HepG2 (cell line): ENCODE results near the gene SSC5D. TPM values are rescaled to one million over a fixed set of nuclear protein-coding genes. Genes with fewer than 3 reads are reported as not detected.

Source experiments
- ARHGAP35 ChIP-seq: sonication (generic); formaldehyde crosslinking; IDR thresholded peaks from 2 replicates; pipeline ENCODE4 v1.9.0; 2022; ENCODE audit warnings: mild to moderate bottlenecking, inconsistent platforms, moderate library complexity, missing genetic modification reagents, borderline replicate concordance
- ARNT ChIP-seq: fragments of 450-650 bp; IDR thresholded peaks from 2 replicates; pipeline ENCODE4 v1.6.1; 2017
- CENPX ChIP-seq: sonication (generic); formaldehyde crosslinking; IDR thresholded peaks from 2 replicates; pipeline ENCODE4 v1.9.0; 2021; ENCODE audit warnings: mild to moderate bottlenecking, missing genetic modification reagents, moderate library complexity
- ERF ChIP-seq: IDR thresholded peaks from 2 replicates; pipeline ENCODE4 v1.6.1; 2018; ENCODE audit warnings: missing biosample characterization, missing genetic modification reagents
- KDM1A ChIP-seq: IDR thresholded peaks from 2 replicates; pipeline ENCODE4 v1.6.1; 2016; ENCODE audit warnings: missing compliant biosample characterization
- KLF15 ChIP-seq: sonication (generic); formaldehyde crosslinking; IDR thresholded peaks from 2 replicates; pipeline ENCODE4 v1.8.1; 2023; ENCODE audit warnings: borderline replicate concordance, mild to moderate bottlenecking, inconsistent platforms, missing genetic modification reagents, mixed read lengths
- MLX ChIP-seq: IDR thresholded peaks from 2 replicates; pipeline ENCODE4 v1.6.1; 2016
- RXRB ChIP-seq: IDR thresholded peaks from 2 replicates; pipeline ENCODE4 v1.6.1; 2016; ENCODE audit warnings: borderline replicate concordance, missing genetic modification reagents, missing compliant biosample characterization
- SATB2 ChIP-seq: sonication (generic); formaldehyde crosslinking; IDR thresholded peaks from 2 replicates; pipeline ENCODE4 v1.5.0; 2020; ENCODE audit warnings: missing genetic modification reagents
- SSRP1 ChIP-seq: IDR thresholded peaks from 2 replicates; pipeline ENCODE4 v1.6.1; 2016; ENCODE audit warnings: control low read depth
- ZNF570 ChIP-seq: sonication (generic); formaldehyde crosslinking; IDR thresholded peaks from 2 replicates; pipeline ENCODE4 v1.4.0; 2020; ENCODE audit warnings: mild to moderate bottlenecking, missing genetic modification reagents, borderline replicate concordance
- ZNF891 ChIP-seq: sonication (generic); formaldehyde crosslinking; IDR thresholded peaks from 2 replicates; pipeline ENCODE4 v1.5.0; 2020; ENCODE audit warnings: mild to moderate bottlenecking, missing genetic modification reagents
- polyA plus RNA-seq, 8 experiments: library from polyadenylated mRNA; depleted of rRNA in 3 of 8; stranded (reverse) in 7 of 8; unstranded in 1 of 8; fragments of >200 nt; fragmentation: Illumina TruSeq in 4 of 8; extraction: Trizol in 4 of 8; gene quantifications; 2 replicates each; pipeline versions ENCODE4 v1.2.1 to v1.2.3, GENCODE V29; 2011 to 2016; ENCODE audit warnings: low read depth in 4 of 8, missing spikeins in 1 of 8, mixed read lengths in 1 of 8; ENCODE audit not compliant: insufficient read depth in 1 of 8
- total RNA-seq, 5 experiments: library from RNA; depleted of rRNA; stranded (reverse); fragments of >200 nt; fragmentation: Illumina TruSeq; extraction: Trizol; gene quantifications; 2 replicates each; pipeline ENCODE4 v1.2.3, GENCODE V29; 2016; ENCODE audit warnings: low read depth in 1 of 5
- TF ChIP-seq, protein P1 (sequence below), 2 experiments: sonication (generic) in 1 of 2; formaldehyde crosslinking in 1 of 2; IDR thresholded peaks; 2 replicates each; pipeline versions ENCODE4 v1.5.1 to v1.6.1; 2011 to 2020; ENCODE audit warnings: borderline replicate concordance in 1 of 2, low read depth in 1 of 2, low read length in 1 of 2, mild to moderate bottlenecking in 1 of 2, missing genetic modification reagents in 1 of 2, moderate library complexity in 1 of 2
- TF ChIP-seq, protein P2 (sequence below): sonication (generic); formaldehyde crosslinking; IDR thresholded peaks from 2 replicates; pipeline ENCODE4 v1.4.0; 2020; ENCODE audit warnings: missing genetic modification reagents, borderline replicate concordance
- TF ChIP-seq, protein P3 (sequence below): sonication (generic); formaldehyde crosslinking; IDR thresholded peaks from 2 replicates; pipeline ENCODE4 v1.4.0; 2020; ENCODE audit warnings: mild to moderate bottlenecking, missing genetic modification reagents

SSC5D gene
- total and polyA plus RNA-seq, 2 of the 13 experiments (the other 11 are each of a cell fraction or from before 2014, with no cell fraction given), result not detected

DNA sequence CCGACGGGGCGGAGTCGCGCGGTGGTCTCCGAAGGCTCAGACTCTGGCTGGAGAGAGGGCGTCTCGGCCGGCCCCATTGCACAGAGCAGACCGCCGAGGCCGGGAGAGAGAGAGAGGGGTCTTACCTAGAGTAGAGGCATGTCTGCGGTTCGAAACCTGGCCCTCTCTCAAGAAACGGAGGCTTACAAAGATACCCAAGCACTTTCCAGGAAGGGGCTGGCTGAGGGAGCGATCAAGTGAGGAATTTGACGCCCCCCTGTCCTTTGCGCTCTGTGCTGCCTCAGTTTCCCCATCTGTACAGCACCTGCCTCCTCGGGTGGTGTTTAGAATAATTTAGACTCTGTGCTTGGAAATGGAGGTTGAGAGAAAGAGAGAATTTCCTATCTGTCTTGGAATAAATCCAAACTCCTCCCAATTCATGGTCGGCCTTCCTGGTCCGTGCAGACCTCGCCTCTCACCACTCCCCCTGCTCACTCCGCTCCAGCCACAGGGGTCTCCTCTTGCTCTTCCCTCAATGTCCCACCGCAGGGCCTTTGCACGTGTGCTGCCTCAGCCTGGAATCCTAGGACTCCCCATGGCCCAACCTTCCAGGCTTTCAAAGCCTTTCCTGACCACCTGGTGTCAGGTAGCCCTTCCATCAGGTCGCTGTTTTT, 26.1 kb upstream of the SSC5D start (continued):
- TF ChIP-seq, protein P1, sequence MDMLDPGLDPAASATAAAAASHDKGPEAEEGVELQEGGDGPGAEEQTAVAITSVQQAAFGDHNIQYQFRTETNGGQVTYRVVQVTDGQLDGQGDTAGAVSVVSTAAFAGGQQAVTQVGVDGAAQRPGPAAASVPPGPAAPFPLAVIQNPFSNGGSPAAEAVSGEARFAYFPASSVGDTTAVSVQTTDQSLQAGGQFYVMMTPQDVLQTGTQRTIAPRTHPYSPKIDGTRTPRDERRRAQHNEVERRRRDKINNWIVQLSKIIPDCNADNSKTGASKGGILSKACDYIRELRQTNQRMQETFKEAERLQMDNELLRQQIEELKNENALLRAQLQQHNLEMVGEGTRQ (IDR thresholded peaks at IDR 0.05; ENCODE audit: low read depth, low read length), result no peak
- TF ChIP-seq, protein P1 (CRISPR knock-in tag; IDR thresholded peaks at IDR 0.05; ENCODE audit: borderline replicate concordance), result no peak
- no peak for TF ChIP-seq RXRB (CRISPR knock-in tag)
- TF ChIP-seq ZNF891 (CRISPR knock-in tag), result no peak
- TF ChIP-seq KLF15 (CRISPR knock-in tag), result 0 out of 2 replicates have a peak, but pooled peaks have one; percentile 32
- TF ChIP-seq KDM1A (CRISPR knock-in tag), result 0 out of 2 replicates have a peak, but pooled peaks have one; percentile 13
- TF ChIP-seq, protein P2, sequence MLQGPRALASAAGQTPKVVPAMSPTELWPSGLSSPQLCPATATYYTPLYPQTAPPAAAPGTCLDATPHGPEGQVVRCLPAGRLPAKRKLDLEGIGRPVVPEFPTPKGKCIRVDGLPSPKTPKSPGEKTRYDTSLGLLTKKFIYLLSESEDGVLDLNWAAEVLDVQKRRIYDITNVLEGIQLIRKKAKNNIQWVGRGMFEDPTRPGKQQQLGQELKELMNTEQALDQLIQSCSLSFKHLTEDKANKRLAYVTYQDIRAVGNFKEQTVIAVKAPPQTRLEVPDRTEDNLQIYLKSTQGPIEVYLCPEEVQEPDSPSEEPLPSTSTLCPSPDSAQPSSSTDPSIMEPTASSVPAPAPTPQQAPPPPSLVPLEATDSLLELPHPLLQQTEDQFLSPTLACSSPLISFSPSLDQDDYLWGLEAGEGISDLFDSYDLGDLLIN (CRISPR knock-in tag), result no peak
- TF ChIP-seq SATB2 (CRISPR knock-in tag), result no peak
- TF ChIP-seq MLX (CRISPR knock-in tag), result no peak
- TF ChIP-seq SSRP1 (CRISPR knock-in tag), result no peak
- no peak for TF ChIP-seq ZNF570 (CRISPR knock-in tag)
- TF ChIP-seq CENPX (CRISPR knock-in tag), result no peak
- no peak for TF ChIP-seq ERF
- no peak for TF ChIP-seq ARNT
- TF ChIP-seq, protein P3, sequence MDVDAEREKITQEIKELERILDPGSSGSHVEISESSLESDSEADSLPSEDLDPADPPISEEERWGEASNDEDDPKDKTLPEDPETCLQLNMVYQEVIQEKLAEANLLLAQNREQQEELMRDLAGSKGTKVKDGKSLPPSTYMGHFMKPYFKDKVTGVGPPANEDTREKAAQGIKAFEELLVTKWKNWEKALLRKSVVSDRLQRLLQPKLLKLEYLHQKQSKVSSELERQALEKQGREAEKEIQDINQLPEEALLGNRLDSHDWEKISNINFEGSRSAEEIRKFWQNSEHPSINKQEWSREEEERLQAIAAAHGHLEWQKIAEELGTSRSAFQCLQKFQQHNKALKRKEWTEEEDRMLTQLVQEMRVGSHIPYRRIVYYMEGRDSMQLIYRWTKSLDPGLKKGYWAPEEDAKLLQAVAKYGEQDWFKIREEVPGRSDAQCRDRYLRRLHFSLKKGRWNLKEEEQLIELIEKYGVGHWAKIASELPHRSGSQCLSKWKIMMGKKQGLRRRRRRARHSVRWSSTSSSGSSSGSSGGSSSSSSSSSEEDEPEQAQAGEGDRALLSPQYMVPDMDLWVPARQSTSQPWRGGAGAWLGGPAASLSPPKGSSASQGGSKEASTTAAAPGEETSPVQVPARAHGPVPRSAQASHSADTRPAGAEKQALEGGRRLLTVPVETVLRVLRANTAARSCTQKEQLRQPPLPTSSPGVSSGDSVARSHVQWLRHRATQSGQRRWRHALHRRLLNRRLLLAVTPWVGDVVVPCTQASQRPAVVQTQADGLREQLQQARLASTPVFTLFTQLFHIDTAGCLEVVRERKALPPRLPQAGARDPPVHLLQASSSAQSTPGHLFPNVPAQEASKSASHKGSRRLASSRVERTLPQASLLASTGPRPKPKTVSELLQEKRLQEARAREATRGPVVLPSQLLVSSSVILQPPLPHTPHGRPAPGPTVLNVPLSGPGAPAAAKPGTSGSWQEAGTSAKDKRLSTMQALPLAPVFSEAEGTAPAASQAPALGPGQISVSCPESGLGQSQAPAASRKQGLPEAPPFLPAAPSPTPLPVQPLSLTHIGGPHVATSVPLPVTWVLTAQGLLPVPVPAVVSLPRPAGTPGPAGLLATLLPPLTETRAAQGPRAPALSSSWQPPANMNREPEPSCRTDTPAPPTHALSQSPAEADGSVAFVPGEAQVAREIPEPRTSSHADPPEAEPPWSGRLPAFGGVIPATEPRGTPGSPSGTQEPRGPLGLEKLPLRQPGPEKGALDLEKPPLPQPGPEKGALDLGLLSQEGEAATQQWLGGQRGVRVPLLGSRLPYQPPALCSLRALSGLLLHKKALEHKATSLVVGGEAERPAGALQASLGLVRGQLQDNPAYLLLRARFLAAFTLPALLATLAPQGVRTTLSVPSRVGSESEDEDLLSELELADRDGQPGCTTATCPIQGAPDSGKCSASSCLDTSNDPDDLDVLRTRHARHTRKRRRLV (CRISPR knock-in tag), result peak; percentile 51
- TF ChIP-seq ARHGAP35 (CRISPR knock-in tag), result 0 out of 2 replicates have a peak, but pooled peaks have one; percentile 34
